Diencephalon (tissue), 1 donor: ENCODE results near the gene PITX1. TPM values are rescaled to one million over a fixed set of nuclear protein-coding genes. Genes with fewer than 3 reads are reported as not detected.

Experiments used
- total RNA-seq: library from RNA; depleted of rRNA; stranded (reverse); fragments of >200 nt; gene quantifications from one replicate; pipeline ENCODE4 v1.2.3, GENCODE V29; 2014

PITX1 gene
- not detected for total RNA-seq

GRCh38 chr5:135033901-135034235 lies at the start of gene PITX1:
Gene PITX1 (minus strand): TSS chr5:135034228. CDS start chr5:135033881, 347 bp downstream.

Other genes starting within 250 kb of the PITX1 start
- gene C5orf24, start 188.3 kb downstream of the PITX1 start, total RNA-seq: 106 TPM
- 105 TPM for gene TXNDC15, start 159.9 kb downstream of the PITX1 start, total RNA-seq
- 10.4 TPM for gene PCBD2, start 129.1 kb downstream of the PITX1 start, total RNA-seq
- 0.23 TPM for gene CATSPER3, start 66.3 kb downstream of the PITX1 start, total RNA-seq